GM15510 (cell line): ENCODE results near the gene MAGEE2.

Experiments used
- POLR2A ChIP-seq: IDR thresholded peaks from 3 replicates; pipeline ENCODE4 v1.6.1; 2011; ENCODE audit warnings: borderline replicate concordance; ENCODE audit not compliant: insufficient read length; ENCODE audit errors: extremely low read depth

The MAGEE2 gene, protein sequence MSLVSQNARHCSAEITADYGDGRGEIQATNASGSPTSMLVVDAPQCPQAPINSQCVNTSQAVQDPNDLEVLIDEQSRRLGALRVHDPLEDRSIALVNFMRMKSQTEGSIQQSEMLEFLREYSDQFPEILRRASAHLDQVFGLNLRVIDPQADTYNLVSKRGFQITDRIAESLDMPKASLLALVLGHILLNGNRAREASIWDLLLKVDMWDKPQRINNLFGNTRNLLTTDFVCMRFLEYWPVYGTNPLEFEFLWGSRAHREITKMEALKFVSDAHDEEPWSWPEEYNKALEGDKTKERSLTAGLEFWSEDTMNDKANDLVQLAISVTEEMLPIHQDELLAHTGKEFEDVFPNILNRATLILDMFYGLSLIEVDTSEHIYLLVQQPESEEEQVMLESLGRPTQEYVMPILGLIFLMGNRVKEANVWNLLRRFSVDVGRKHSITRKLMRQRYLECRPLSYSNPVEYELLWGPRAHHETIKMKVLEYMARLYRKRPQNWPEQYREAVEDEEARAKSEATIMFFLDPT

DNA sequence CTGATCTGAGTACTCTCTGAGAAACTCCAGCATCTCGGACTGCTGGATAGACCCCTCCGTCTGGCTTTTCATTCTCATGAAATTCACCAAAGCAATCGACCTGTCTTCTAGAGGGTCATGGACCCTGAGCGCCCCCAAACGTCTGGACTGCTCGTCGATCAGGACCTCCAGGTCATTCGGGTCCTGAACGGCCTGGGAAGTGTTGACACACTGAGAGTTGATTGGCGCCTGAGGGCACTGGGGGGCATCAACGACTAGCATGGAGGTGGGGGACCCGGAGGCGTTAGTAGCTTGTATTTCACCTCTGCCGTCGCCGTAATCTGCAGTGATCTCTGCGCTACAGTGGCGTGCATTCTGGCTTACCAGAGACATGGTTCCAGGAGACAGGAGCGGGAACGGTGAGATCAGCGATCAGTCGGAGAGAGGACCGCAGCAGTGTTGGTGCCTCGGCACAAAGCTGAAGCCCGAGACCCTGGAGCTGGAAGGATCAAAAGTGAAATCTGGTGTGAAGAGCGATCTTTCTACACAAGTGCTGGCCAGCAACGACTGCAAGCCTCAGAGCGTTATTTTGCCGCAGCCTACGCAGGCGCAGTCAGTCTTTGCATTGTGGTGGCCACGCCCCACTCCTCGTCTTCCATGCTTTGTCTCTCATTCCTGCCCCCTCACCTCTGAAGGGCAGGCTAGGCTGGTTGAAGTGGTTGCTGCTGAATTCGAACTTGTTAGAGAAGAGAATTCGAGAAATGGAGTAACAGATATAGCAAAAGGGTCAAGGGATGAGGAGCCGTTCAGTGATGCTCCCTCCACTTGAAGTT, at the start of gene MAGEE2:
Gene MAGEE2 (minus strand): TSS at position 575 of the 812 bp plus-strand sequence. CDS start 203 bp downstream, at position 372.
- no peak for TF ChIP-seq POLR2A

DNA sequence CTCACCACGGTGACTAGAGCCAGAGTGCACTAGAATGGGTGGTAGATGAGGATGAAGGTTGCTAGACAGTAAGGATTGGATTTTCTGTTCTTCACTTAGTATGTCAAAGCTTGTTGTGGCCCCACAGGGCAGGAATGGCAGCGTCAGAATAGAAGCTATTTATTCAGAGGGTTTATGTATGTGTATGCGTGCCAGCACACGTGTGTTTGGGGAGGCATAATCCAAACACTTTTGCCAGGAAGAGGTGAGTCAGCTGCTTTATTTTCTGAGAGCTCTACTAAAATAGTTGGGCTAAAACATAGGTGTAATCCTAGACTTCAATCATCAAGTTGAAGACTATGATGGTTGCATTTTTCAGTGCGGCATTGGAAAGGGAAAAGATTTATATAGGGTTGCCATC, 1.2 kb upstream of the MAGEE2 start:
- no peak for TF ChIP-seq POLR2A

DNA sequence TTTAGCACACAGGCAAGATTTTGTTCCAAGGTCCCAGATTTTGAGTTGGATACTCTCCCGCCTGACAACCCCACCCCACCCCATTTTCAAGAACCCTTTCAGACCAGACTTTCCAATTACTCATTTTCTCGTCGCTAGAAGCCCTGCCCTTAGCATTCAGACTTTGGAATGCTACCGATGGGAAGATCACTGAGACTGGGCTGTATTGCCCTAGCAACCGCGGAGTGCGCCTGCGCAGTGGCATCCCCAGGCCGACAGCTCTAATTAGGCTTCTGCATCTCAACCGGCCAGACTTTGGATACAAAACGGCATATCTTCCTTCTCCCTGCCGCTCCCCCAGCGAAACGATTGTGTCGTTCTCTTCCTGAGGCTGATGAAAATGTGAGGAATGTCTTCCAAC, 3.4 kb downstream of the MAGEE2 start:
- TF ChIP-seq POLR2A, result no peak

DNA sequence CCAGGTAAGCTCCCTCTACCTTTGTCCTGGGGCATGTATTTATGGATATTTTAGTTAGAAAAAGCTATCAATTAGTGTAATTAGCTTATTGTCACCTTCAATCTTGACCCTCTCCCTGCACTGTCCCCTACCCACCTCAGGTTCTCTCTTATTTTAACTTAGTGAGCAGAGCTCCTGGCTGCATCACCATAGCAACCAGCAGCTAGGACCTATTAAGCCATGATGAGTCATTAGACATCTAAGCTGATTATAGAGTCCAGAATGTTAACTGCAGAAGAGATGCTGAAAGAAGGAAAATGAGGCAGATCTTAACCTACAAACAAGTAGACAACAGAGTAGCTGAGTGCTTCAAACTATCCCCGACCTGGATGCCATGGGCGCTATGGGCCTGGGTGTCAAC, 36.6 kb downstream of the MAGEE2 start:
- no peak for TF ChIP-seq POLR2A

DNA sequence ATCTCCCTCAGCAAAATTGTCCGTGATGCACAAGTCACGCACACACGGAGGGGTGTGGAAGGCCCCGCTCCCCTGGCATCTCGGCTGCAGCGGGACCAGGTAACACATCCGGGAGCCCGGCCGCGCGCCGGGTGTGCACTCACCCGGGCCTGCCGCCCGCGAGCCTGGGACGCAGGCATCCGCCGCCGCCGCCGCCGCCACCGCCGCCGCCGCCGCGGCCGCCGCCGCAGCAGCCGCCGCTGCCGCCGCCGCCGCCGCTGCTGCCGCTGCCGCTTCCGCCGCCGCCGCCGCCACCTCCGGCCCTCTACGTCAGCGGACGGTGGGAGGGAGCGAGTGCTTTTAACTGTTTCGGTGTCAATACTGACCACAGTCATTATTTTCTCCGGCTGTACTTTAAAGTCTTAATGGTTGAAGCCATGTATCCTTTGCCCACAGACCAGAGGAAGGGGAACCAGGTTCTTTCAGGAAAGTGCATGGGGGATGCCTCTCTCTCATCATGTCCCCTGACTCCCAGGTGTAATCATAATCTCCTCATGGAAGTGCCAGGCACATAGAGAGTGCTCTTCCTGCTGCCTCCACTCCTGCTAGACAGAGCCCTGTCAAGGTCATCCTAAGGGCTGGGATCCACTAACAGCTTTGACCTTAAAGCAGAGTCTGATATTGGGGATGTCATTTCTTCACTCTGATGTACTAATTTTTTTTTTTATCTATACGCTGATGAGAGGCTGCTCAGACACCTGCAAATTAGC, 38.0 kb downstream of the MAGEE2 start:
- TF ChIP-seq POLR2A, result no peak
